HG02678 (cell line): ENCODE measurements around the gene LRRC70.
"Not testable (repeated sequence)": the region's sequence is repeated elsewhere in the genome, so short reads cannot be mapped to it uniquely, and the experiment has no call there.

ENCODE experiments used
- ATAC-seq: cut with Tn5 transposase; IDR thresholded peaks from one replicate; pipeline ENCODE4 v1.9.1; 2021; ENCODE audit warnings: mild to moderate bottlenecking, moderate library complexity; ENCODE audit not compliant: unreplicated experiment

LRRC70 gene

DNA sequence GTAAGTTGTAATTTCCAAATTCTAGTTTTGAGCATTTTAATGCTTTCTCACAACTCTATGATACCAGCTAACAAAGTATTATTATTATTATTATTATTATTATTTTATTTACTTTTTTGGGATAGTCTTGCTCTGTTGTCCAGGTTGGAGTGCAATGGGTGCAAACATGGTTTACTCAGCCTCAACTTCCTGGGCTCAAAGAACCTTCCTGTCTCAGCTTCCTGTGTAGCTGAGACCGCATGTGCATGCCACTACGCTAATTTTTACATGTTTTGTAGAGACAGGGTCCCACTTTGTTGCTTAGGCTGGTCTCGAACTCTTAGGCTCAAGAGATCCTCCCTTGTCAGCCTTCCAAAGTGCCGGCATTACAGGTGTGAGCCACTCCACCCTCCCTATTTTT is 27.0 kb downstream of the LRRC70 start:
- no peak for ATAC-seq

DNA sequence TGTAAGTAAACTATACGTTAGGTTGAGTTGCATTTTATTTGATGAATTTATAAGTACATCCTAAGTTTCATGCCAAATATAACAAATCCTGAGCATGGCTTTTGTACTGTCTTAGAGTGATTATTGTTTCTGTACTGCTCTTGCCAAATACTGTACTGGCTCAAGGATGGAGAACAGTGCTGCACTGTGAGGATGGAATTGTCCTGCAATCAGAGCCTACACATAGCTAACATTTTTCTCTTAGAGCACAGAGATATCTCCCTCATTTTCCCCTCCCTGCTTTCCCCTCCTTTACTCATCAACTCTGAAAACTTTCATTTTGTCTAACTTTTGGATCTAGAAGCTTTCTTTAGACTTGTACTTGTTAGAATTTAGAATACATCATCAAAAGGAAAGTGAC is 28.3 kb downstream of the LRRC70 start:
- ATAC-seq = no peak

DNA sequence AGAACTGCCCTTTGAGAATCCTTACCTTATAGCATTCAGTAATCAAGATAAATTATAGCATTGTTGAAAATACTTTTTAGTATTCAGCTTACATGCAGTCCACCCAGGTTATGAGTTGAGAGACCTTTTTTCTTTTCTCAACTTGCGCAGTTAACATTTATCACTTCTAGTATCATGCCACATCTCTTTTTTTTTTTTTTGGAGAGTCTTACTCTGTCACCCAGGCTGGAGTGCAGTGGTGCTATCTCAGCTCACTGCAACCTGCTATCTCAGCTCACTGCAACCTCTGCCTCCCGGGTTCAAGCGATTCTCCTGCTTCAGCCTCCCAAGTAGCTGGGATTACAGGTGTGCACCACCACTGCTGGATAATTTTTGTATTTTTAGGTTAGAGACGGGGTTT is 29.0 kb downstream of the LRRC70 start:
- no peak for ATAC-seq

DNA sequence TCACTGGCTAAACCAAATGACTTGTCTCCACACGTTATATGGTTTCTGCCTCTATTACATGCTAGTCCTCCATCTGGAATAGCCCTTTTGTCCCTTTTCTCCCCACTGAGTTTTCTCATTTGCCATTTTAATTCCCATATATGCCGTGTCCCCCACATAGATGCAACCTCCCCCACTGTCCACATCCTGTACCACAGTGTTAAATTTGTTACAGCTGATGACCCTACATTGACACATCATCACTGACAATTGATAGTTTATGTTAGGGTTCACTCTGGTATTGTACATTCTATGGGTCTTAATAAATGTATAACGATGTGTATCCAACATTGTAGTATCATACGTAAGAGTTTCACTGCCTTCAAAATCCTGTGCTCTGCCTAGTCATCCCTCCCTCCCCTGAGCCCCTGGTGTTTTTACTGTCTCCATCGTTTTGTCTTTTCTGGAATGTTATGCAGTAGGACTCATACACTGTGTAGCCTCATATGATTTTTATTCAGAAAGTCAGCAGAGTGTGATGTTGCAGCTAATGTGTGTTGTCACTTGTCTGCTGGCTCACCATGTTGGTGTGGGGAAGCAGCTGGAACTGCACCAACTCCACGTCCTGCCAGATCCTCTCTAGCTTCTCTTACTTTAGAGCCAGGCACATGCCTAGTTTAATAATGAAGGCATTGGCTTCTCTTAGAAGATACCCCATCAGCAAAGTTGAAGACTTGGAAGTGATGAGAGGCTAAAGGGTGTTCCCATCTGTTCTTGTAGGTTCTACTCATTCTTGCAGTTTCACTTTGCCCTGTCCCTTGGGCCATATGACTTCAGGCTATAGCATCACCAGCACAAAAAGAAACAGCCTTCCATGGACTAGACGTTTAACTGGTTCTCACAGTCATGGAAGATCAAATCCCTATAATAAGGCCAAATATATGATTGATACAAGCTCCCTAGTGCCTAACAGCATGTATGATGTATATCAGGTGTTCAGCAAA is 30.2 kb downstream of the LRRC70 start:
- ATAC-seq = no peak

DNA sequence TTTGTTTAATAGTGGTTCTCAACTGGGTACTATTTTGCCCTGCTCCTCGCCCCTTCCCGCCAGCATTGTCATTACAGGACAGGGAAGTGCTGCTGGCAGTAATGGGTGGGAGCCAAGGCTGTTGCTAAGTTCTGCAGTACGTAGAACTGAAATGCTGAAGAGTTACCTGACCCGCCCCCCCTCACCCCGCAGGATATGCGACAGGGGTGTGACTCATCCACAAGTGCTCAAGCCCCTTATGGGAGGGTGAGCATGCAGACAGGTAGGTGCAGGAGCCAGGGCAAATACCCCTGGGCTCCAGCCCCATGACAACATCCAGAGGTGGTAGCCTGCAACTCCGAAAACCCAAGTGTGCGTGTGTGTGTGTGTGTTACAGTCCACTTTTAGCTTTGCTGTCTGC is 35.7 kb downstream of the LRRC70 start:
- ATAC-seq = no peak

DNA sequence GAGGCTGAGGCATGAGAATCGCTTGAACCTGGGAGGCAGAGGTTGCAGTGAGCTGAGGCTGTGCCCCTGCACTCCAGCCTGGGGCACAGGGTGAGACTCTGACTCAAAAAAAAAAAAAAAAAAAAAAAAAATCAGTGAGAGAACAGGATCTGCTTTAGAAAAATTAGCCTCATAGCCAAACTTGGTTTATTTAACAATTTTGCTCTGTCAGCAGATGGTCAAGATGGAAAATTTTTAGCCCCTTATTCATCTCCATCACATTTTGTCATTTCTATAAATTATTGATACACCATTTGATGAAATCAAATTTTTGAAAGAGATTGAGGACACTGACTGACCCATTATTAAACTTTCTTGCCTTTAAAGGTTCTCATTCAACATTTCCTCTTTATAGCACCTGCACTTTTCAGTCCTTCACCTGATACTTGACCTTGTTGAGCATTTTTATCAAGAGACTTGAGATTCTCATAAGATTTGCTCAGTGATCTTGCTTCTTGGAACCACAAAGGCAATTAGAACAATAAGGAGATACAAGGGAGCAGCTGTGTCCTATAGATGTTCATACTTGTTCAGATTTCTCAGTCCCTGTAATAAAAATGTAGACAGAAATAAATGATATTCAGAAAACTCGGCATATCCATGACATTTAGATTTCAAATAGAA is 38.1 kb downstream of the LRRC70 start:
- ATAC-seq = no peak

DNA sequence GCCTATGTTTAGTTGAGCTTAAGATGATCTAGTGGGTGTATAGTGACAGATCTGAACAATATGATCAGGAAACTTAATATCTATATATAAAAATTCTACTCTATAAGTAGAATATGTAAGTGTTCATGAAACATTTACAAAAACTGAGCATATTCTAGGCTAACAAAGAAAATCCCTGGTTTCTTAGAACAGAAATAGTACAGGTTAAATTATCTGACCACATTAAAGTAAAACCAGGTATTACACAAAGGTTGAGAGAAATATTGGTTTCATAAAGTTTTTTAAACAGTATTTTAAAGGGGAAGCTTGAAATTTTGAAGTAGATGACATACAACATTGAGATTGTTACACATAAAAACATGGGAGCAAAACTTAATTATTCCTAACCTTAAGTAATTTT is 39.3 kb downstream of the LRRC70 start:
- ATAC-seq = no peak

DNA sequence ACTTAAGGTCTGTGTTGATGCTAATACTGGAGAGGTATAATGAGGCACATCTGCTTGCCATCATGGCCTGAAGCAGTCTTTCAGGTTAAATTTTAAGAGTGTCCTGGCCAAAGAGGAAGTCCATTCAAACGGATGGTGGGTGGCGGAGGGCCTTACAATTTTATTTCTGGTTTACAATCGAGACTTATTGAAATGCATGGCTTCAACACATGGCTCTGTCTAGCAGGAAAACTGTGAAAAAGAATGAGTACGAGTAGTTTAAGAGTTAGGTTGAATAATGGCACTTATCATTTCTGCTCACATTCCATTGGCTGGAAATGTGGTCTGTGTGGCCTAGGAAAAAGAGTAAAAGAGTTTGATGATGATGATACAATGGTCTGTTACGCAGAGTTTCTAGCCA is 42.1 kb downstream of the LRRC70 start:
- ATAC-seq = no peak

DNA sequence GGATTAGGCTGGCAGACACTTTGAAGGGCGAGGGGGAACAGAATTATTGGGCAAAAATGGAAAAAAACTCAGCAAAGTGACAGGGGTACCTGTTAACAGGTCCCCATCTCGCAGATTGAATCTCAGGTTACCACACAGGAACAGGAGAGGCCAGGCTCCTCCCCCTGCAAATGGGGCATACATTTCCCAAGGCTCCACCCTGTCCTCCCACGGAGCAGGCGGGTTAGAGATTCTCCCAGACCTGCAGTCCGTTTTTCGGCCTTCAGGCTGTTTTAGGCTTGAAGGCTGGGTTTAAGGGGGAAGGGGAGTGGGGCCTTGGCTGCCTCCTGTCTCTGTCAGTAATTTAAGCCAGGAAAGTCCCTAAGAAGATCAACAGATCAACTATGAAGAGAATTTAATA is 42.7 kb downstream of the LRRC70 start:
- no peak for ATAC-seq

DNA sequence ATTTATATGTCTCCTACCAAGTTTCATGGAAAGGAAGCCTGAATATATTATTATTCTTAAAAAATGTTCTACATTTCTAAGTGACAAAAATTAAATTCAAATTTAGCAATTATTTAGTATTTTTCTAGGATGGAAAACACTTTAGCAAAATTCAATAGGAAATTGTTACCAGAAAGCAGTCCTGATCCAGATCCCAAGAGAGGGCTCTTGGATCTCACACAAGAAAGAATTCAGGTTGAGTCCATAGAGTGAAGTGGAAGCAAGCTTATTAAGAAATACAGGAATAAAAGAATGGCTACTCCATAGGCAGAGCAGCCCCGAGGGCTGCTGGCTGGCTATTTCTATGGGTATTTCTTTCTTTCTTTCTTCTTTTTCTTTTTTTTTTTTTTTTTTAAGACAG is 44.7 kb downstream of the LRRC70 start:
- no peak for ATAC-seq

DNA sequence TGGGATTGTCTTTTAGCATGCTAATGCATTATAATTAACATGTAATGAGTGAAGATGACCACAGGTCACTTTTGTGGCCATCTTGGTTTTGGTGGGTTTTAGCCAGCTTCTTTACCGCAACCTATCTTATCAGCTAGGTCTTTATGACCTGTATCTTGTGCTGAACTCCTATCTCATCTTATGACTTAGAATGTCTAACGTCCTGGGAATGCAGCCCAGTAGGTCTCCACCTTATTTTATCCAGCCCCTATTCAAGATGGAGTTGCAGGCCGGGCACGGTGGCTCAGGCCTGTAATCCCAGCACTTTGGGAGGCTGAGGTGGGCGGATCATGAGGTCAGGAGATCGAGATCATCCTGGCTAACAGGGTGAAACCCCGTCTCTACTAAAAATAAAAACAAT is 45.8 kb downstream of the LRRC70 start:
- ATAC-seq = not testable (repeated sequence)

DNA sequence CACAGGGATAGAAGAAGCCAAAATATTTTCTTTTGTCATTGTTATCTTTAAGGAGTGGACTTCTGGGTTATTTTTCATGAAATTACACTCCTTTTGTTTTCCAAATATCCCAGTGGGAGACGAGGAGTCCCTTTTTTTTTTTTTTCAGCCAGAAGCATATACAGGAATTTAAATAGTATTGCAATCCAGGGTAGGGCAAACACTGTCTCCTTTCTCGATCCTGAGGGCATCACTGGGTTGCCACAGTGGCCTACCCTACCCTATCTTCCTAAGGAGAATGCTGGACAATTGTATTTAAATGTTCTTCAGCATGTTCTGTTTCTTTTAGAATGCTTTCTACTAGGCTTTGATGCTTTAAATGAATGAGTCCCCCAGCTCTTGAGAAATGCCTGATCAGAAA is 47.9 kb downstream of the LRRC70 start:
- ATAC-seq = no peak

DNA sequence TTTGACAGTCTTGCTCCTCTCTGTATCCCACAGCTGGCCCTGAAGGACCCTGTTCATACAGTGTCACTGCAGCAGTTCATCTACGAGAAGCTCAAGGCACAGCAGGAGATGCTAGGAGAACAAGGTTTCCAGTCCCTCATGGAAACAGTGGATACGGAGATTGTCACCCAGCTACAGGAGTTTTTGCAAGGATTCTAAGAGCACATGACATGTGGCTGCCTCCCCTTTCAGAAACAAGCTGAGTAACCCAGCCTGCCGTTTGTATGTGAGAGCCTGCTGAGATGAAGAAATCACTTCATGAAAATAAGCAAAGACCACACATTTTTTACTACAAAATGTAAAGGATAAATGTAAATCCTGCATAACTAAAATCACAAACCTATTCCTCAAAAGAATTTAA is 48.5 kb downstream of the LRRC70 start:
- no peak for ATAC-seq

DNA sequence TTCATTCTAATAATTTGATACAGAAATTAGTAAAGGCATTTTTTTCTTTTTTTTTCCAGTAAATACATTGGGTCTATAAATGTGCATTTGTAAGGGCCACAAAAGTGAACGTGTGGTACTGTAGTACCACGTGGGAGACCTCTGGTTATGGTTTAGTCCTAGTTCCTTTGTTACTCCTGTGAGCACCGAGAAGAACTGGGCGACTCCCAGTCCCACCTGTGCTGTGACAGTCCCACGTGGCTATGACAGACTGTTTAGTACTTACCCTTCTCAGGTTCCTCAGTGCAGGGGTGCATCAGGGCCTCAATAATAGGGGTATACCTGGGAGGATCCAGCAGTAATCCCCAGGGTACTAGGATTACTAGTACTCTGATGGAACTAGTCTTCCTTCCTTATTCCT is 49.3 kb downstream of the LRRC70 start:
- no peak for ATAC-seq
